Dendritic cell treated with granulocyte-macrophage colony-stimulating factor and Interleukin-4, amounts not matched to agents 40 ng/mL and 50 ng/mL, for 4 days (primary cell): ENCODE measurements around the gene EMILIN2.
"Not testable (repeated sequence)": the region's sequence is repeated elsewhere in the genome, so short reads cannot be mapped to it uniquely, and the experiment has no call there.

Experiments
- H3K27ac Mint-ChIP-seq: one replicate; pipeline ENCODE4 v1.8.0; 2022; ENCODE audit warnings: mild to moderate bottlenecking, mixed read lengths
- H3K27me3 Mint-ChIP-seq: one replicate; pipeline ENCODE4 v1.8.0; 2022; ENCODE audit warnings: mild to moderate bottlenecking, mixed read lengths
- H3K36me3 Mint-ChIP-seq: one replicate; pipeline ENCODE4 v1.8.0; 2022; ENCODE audit warnings: low read depth, mixed read lengths
- H3K4me1 Mint-ChIP-seq: one replicate; pipeline ENCODE4 v1.8.0; 2022; ENCODE audit warnings: low read depth, mixed read lengths
- H3K4me3 Mint-ChIP-seq: one replicate; pipeline ENCODE4 v1.8.0; 2022; ENCODE audit warnings: mild to moderate bottlenecking, moderate library complexity, mixed read lengths
- H3K9me3 Mint-ChIP-seq: one replicate; pipeline ENCODE4 v1.8.0; 2022; ENCODE audit warnings: mixed read lengths
- intact Hi-C: fragments of 100-400 bp; cut with micrococcal nuclease; formaldehyde crosslinking; loops from one replicate; pipeline ENCODE4 v1.15.0; 2022

The EMILIN2 gene

GRCh38 chr18:2824865-2825264 lies 21.9 kb upstream of the EMILIN2 start:
- H3K4me3 Mint-ChIP-seq: no peak overlapping the region
- no peaks in the 10 kb centered on the region for H3K4me1 Mint-ChIP-seq
- no peaks in the 10 kb centered on the region for H3K9me3 Mint-ChIP-seq
- H3K27ac Mint-ChIP-seq: no peak overlapping the region
- no peaks in the 10 kb centered on the region for H3K27me3 Mint-ChIP-seq
- intact Hi-C loops: no loop called here
- no peaks in the 10 kb centered on the region for H3K36me3 Mint-ChIP-seq

GRCh38 chr18:2825613-2826175 lies 21.1 kb upstream of the EMILIN2 start:
- intact Hi-C loops: no loop called here
- no peak overlapping the region for H3K27ac Mint-ChIP-seq
- H3K9me3 Mint-ChIP-seq: no peaks in the 10 kb centered on the region
- H3K4me1 Mint-ChIP-seq: no peaks in the 10 kb centered on the region
- no peaks in the 10 kb centered on the region for H3K27me3 Mint-ChIP-seq
- H3K4me3 Mint-ChIP-seq: no peak overlapping the region
- H3K36me3 Mint-ChIP-seq: no peaks in the 10 kb centered on the region

- Mint-ChIP-seq H3K27ac (no peak overlapping the region), H3K27me3 (peaks cover 4% of the 10 kb centered on the region), H3K9me3 (no peaks in the 10 kb centered on the region), H3K4me3 (no peak overlapping the region), H3K4me1 (no peaks in the 10 kb centered on the region), H3K36me3 (no peaks in the 10 kb centered on the region)
- intact Hi-C loops: no loop called here
Measured at GRCh38 chr18:2826581-2826980, 20.2 kb upstream of the EMILIN2 start.

- Mint-ChIP-seq H3K27me3 (peaks cover 4% of the 10 kb centered on the region), H3K9me3 (no peaks in the 10 kb centered on the region), H3K27ac (no peak overlapping the region), H3K4me1 (no peaks in the 10 kb centered on the region), H3K4me3 (no peak overlapping the region), H3K36me3 (no peaks in the 10 kb centered on the region)
- intact Hi-C loops: no loop called here
Measured at GRCh38 chr18:2827061-2827460, 19.7 kb upstream of the EMILIN2 start.

- H3K27ac Mint-ChIP-seq, H3K4me1 Mint-ChIP-seq, H3K27me3 Mint-ChIP-seq, H3K4me3 Mint-ChIP-seq, H3K36me3 Mint-ChIP-seq, intact Hi-C loops: not testable (repeated sequence)
- peaks cover 15% of the 10 kb centered on the region for H3K9me3 Mint-ChIP-seq
Measured at GRCh38 chr18:2836118-2836517, 10.7 kb upstream of the EMILIN2 start.

- H3K27me3 Mint-ChIP-seq, H3K4me3 Mint-ChIP-seq, H3K27ac Mint-ChIP-seq, H3K36me3 Mint-ChIP-seq, H3K4me1 Mint-ChIP-seq, intact Hi-C loops: not testable (repeated sequence)
- peaks cover 15% of the 10 kb centered on the region for H3K9me3 Mint-ChIP-seq
Measured at GRCh38 chr18:2837290-2837689, 9.5 kb upstream of the EMILIN2 start.

- intact Hi-C loops: no loop called here
- Mint-ChIP-seq H3K27me3 (no peaks in the 10 kb centered on the region), H3K4me3 (no peak overlapping the region), H3K36me3 (no peaks in the 10 kb centered on the region), H3K9me3 (peaks cover 15% of the 10 kb centered on the region), H3K27ac (no peak overlapping the region), H3K4me1 (peaks cover 17% of the 10 kb centered on the region)
Measured at GRCh38 chr18:2839202-2839601, 7.6 kb upstream of the EMILIN2 start.

GRCh38 chr18:2840521-2840920 lies 6.3 kb upstream of the EMILIN2 start:
- no peak overlapping the region for H3K4me3 Mint-ChIP-seq
- H3K4me1 Mint-ChIP-seq: peaks cover 29% of the 10 kb centered on the region
- no peaks in the 10 kb centered on the region for H3K36me3 Mint-ChIP-seq
- no peaks in the 10 kb centered on the region for H3K27me3 Mint-ChIP-seq
- H3K9me3 Mint-ChIP-seq: peaks cover 15% of the 10 kb centered on the region
- intact Hi-C loops: no loop called here
- H3K27ac Mint-ChIP-seq: no peak overlapping the region

- intact Hi-C loops: no loop called here
- Mint-ChIP-seq H3K27me3 (no peaks in the 10 kb centered on the region), H3K36me3 (peaks cover 21% of the 10 kb centered on the region), H3K4me1 (peaks cover 42% of the 10 kb centered on the region), H3K4me3 (peak overlapping the region; percentile 13), H3K27ac (no peak overlapping the region), H3K9me3 (peaks cover 3% of the 10 kb centered on the region)
Measured at GRCh38 chr18:2843146-2843545, 3.7 kb upstream of the EMILIN2 start.

GRCh38 chr18:2845172-2845571 lies 1.6 kb upstream of the EMILIN2 start:
- Mint-ChIP-seq H3K27me3 (no peaks in the 10 kb centered on the region), H3K9me3 (no peaks in the 10 kb centered on the region), H3K4me1 (peaks cover 60% of the 10 kb centered on the region), H3K36me3 (peaks cover 42% of the 10 kb centered on the region), H3K4me3 (peak overlapping the region; percentile 89), H3K27ac (no peak overlapping the region)
- intact Hi-C loops: loop anchor here (5.0 kb wide), 1 partner anchor 62 kb away; no protein-coding TSS in a partner anchor

GRCh38 chr18:2847317-2848246 lies 776 bp downstream of the EMILIN2 start:
- Mint-ChIP-seq H3K27ac (no peak overlapping the region), H3K4me3 (peak overlapping the region; percentile 97), H3K4me1 (peaks cover 83% of the 10 kb centered on the region), H3K9me3 (no peaks in the 10 kb centered on the region), H3K36me3 (peaks cover 66% of the 10 kb centered on the region), H3K27me3 (no peaks in the 10 kb centered on the region)
- intact Hi-C loops: loop anchor here (1.0 to 5.0 kb wide), 2 partner anchors 10 to 60 kb away; no protein-coding TSS in a partner anchor

- Mint-ChIP-seq H3K9me3 (no peaks in the 10 kb centered on the region), H3K27me3 (no peaks in the 10 kb centered on the region), H3K27ac (no peak overlapping the region), H3K4me1 (peaks cover 83% of the 10 kb centered on the region), H3K4me3 (peak overlapping the region; percentile 97), H3K36me3 (peaks cover 75% of the 10 kb centered on the region)
- intact Hi-C loops: loop anchor here (1.0 to 5.0 kb wide), 2 partner anchors 9 to 59 kb away; no protein-coding TSS in a partner anchor
Measured at GRCh38 chr18:2848247-2849246, 1.7 kb downstream of the EMILIN2 start.

- H3K27ac Mint-ChIP-seq: peak overlapping the region; percentile 33
- peaks cover 98% of the 10 kb centered on the region for H3K36me3 Mint-ChIP-seq
- intact Hi-C loops: loop anchor here (10.0 kb wide), 1 partner anchor 46 kb away; no protein-coding TSS in a partner anchor
- peaks cover 84% of the 10 kb centered on the region for H3K4me1 Mint-ChIP-seq
- no peaks in the 10 kb centered on the region for H3K9me3 Mint-ChIP-seq
- H3K4me3 Mint-ChIP-seq: peak overlapping the region; percentile 38
- H3K27me3 Mint-ChIP-seq: no peaks in the 10 kb centered on the region
Measured at GRCh38 chr18:2850816-2851215, 4.0 kb downstream of the EMILIN2 start.
